LNCAP (cell line): Measurements from ENCODE around the gene IL12RB1.

ENCODE experiments used
- CTCF ChIP-seq: fragments of 450-650 bp; IDR thresholded peaks from 2 replicates; pipeline ENCODE4 v1.5.1; 2017; ENCODE audit warnings: mild to moderate bottlenecking

Gene IL12RB1

GRCh38 chr19:18118420-18119012 is 31.8 kb upstream of the IL12RB1 start:
- no peak for TF ChIP-seq CTCF

- TF ChIP-seq CTCF, result no peak
These were observed 31.1 kb upstream of the IL12RB1 start for GRCh38 chr19:18117692-18118378.

- no peak for TF ChIP-seq CTCF
These were observed 30.6 kb upstream of the IL12RB1 start for GRCh38 chr19:18117364-18117691.

GRCh38 chr19:18114483-18114882 is 27.7 kb upstream of the IL12RB1 start:
- TF ChIP-seq CTCF, result no peak

- TF ChIP-seq CTCF, result no peak
These were observed 27.1 kb upstream of the IL12RB1 start for GRCh38 chr19:18113827-18114226.

GRCh38 chr19:18112989-18113478 is 26.3 kb upstream of the IL12RB1 start:
- peak; percentile 92 for TF ChIP-seq CTCF

- TF ChIP-seq CTCF, result no peak
These were observed 24.0 kb upstream of the IL12RB1 start for GRCh38 chr19:18110609-18111232.
